Neural progenitor cell (in vitro differentiated cells): Measurements from ENCODE around the gene CROCC2. TPM values are rescaled to one million over a fixed set of nuclear protein-coding genes. Genes with fewer than 3 reads are reported as not detected.

Experiments
- DNase-seq: peaks from one replicate; pipeline ENCODE4 v3.0.0-alpha.2; 2016; ENCODE audit warnings: low spot score
- H2AFZ ChIP-seq: fragments of 200-600 bp; sonication (generic); replicated peaks from 2 replicates; pipeline ENCODE4 v1.6.1; 2016; ENCODE audit warnings: antibody characterized with exemption
- H3F3A ChIP-seq: fragments of 200-600 bp; sonication (generic); 2 replicates; pipeline ENCODE4 v1.6.1; 2016; ENCODE audit warnings: antibody characterized with exemption, low read depth
- H3K27ac ChIP-seq: fragments of 200-600 bp; sonication (generic); 2 replicates; pipeline ENCODE4 v1.5.1; 2016; ENCODE audit warnings: mild to moderate bottlenecking
- H3K27me3 ChIP-seq: fragments of 200-600 bp; sonication (generic); 2 replicates; pipeline ENCODE4 v1.6.1; 2016; ENCODE audit warnings: mild to moderate bottlenecking, moderate library complexity
- H3K36me3 ChIP-seq: fragments of 200-600 bp; sonication (generic); 2 replicates; pipeline ENCODE4 v1.5.1; 2016
- H3K4me1 ChIP-seq: fragments of 200-600 bp; sonication (generic); 2 replicates; pipeline ENCODE4 v1.6.1; 2016; ENCODE audit warnings: mixed run types
- H3K4me2 ChIP-seq: fragments of 200-600 bp; sonication (generic); 2 replicates; pipeline ENCODE4 v1.6.1; 2016
- H3K4me3 ChIP-seq: fragments of 200-600 bp; sonication (generic); 2 replicates; pipeline ENCODE4 v1.5.1; 2016
- H3K79me2 ChIP-seq: fragments of 200-600 bp; sonication (generic); 2 replicates; pipeline ENCODE4 v1.6.1; 2016; ENCODE audit warnings: low read depth
- H3K9ac ChIP-seq: fragments of 200-600 bp; sonication (generic); 2 replicates; pipeline ENCODE4 v1.6.1; 2016
- H3K9me3 ChIP-seq: fragments of 200-600 bp; sonication (generic); 2 replicates; pipeline ENCODE4 v1.5.1; 2016; ENCODE audit warnings: low read depth
- H4K20me1 ChIP-seq: fragments of 200-600 bp; sonication (generic); 2 replicates; pipeline ENCODE4 v1.6.1; 2016; ENCODE audit warnings: low read depth
- H3K27ac Mint-ChIP-seq: 3 replicates; pipeline ENCODE4 v1.8.0; 2021; ENCODE audit warnings: mixed read lengths
- H3K27me3 Mint-ChIP-seq: 2 replicates; pipeline ENCODE4 v1.8.0; 2022; ENCODE audit warnings: low read depth, mild to moderate bottlenecking, inconsistent platforms, moderate library complexity, mixed read lengths; ENCODE audit not compliant: insufficient read depth
- H3K36me3 Mint-ChIP-seq: 3 replicates; pipeline ENCODE4 v1.8.0; 2021; ENCODE audit warnings: mixed read lengths
- H3K4me1 Mint-ChIP-seq: 3 replicates; pipeline ENCODE4 v1.8.0; 2021; ENCODE audit warnings: mixed read lengths
- H3K4me3 Mint-ChIP-seq: 3 replicates; pipeline ENCODE4 v1.8.0; 2021; ENCODE audit warnings: mild to moderate bottlenecking, moderate library complexity, mixed read lengths
- H3K9me3 Mint-ChIP-seq: 3 replicates; pipeline ENCODE4 v1.8.0; 2020; ENCODE audit warnings: mixed read lengths
- EZH2 ChIP-seq: fragments of 200-600 bp; sonication (generic); IDR thresholded peaks from 2 replicates; pipeline ENCODE4 v1.6.1; 2017; ENCODE audit warnings: antibody characterized with exemption, mild to moderate bottlenecking, moderate library complexity
- EZH2phosphoT487 ChIP-seq: fragments of 200-600 bp; sonication (generic); IDR thresholded peaks from 2 replicates; pipeline ENCODE4 v1.6.1; 2017; ENCODE audit warnings: antibody characterized with exemption
- total RNA-seq: library from RNA; depleted of rRNA; stranded (reverse); fragments of >200 nt; gene quantifications from 2 replicates; pipeline ENCODE4 v1.2.3, GENCODE V29; 2015; ENCODE audit warnings: low replicate concordance
- TF ChIP-seq, protein P1 (sequence below): fragments of 200-600 bp; sonication (generic); IDR thresholded peaks from 2 replicates; pipeline ENCODE4 v1.5.1; 2017; ENCODE audit warnings: antibody characterized with exemption, mild to moderate bottlenecking

The CROCC2 gene
- total RNA-seq, 1 donor from 2014 or later, result not detected

DNA sequence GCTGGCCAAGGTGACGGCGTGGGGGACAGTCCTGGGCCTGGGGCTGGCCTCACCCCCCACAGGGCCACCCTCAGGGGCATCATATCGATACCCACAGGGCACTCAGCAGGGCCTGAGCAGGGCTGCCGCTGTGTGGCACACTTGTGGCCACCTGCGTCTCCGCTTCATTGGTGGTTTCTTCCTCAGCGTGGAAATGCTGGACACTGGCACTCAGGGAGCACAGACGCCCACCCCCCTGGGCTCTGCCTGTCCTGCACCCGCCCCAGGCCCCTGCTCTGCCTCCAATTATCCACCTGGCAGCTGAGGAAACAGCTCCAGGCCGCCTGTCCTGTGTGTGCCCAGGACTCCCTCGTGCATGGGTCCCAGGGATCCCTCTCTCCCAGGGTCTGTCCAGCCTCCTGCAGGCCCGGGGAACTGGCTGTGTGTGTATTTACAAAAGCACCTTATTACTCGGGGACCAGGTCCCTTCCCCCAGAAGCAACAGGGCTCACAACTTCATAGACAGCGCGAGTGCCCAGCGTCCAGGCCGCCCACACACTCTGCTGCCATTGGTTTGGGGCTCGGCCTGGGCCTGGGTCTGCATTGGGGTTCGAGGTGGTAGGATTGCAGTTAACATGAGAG lies 13.1 kb downstream of the CROCC2 start:
- no peaks in the 10 kb centered on the region for H3K79me2 ChIP-seq
- TF ChIP-seq, protein P1, sequence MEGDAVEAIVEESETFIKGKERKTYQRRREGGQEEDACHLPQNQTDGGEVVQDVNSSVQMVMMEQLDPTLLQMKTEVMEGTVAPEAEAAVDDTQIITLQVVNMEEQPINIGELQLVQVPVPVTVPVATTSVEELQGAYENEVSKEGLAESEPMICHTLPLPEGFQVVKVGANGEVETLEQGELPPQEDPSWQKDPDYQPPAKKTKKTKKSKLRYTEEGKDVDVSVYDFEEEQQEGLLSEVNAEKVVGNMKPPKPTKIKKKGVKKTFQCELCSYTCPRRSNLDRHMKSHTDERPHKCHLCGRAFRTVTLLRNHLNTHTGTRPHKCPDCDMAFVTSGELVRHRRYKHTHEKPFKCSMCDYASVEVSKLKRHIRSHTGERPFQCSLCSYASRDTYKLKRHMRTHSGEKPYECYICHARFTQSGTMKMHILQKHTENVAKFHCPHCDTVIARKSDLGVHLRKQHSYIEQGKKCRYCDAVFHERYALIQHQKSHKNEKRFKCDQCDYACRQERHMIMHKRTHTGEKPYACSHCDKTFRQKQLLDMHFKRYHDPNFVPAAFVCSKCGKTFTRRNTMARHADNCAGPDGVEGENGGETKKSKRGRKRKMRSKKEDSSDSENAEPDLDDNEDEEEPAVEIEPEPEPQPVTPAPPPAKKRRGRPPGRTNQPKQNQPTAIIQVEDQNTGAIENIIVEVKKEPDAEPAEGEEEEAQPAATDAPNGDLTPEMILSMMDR, result no peak
- TF ChIP-seq EZH2phosphoT487, result no peak
- no peak for TF ChIP-seq EZH2
- no peak overlapping the region for H3K9ac ChIP-seq
- no peaks in the 10 kb centered on the region for H3K36me3 ChIP-seq
- H3K27me3 ChIP-seq, result peaks cover 27% of the 10 kb centered on the region
- H3K27me3 Mint-ChIP-seq, result peaks cover 5% of the 10 kb centered on the region
- no peak overlapping the region for H2AFZ ChIP-seq
- peaks cover 12% of the 10 kb centered on the region for H3K4me1 ChIP-seq
- H3K27ac Mint-ChIP-seq, result no peak overlapping the region
- no peaks in the 10 kb centered on the region for H3K9me3 Mint-ChIP-seq
- H3K4me3 Mint-ChIP-seq, result no peak overlapping the region
- H3K27ac ChIP-seq, result no peak overlapping the region
- H3K36me3 Mint-ChIP-seq, result no peaks in the 10 kb centered on the region
- DNase-seq, result no peak
- no peak overlapping the region for H3K4me3 ChIP-seq
- H3K4me2 ChIP-seq, result no peak overlapping the region
- no peaks in the 10 kb centered on the region for H3F3A ChIP-seq
- no peaks in the 10 kb centered on the region for H3K4me1 Mint-ChIP-seq
- H4K20me1 ChIP-seq, result no peaks in the 10 kb centered on the region
- no peaks in the 10 kb centered on the region for H3K9me3 ChIP-seq

DNA sequence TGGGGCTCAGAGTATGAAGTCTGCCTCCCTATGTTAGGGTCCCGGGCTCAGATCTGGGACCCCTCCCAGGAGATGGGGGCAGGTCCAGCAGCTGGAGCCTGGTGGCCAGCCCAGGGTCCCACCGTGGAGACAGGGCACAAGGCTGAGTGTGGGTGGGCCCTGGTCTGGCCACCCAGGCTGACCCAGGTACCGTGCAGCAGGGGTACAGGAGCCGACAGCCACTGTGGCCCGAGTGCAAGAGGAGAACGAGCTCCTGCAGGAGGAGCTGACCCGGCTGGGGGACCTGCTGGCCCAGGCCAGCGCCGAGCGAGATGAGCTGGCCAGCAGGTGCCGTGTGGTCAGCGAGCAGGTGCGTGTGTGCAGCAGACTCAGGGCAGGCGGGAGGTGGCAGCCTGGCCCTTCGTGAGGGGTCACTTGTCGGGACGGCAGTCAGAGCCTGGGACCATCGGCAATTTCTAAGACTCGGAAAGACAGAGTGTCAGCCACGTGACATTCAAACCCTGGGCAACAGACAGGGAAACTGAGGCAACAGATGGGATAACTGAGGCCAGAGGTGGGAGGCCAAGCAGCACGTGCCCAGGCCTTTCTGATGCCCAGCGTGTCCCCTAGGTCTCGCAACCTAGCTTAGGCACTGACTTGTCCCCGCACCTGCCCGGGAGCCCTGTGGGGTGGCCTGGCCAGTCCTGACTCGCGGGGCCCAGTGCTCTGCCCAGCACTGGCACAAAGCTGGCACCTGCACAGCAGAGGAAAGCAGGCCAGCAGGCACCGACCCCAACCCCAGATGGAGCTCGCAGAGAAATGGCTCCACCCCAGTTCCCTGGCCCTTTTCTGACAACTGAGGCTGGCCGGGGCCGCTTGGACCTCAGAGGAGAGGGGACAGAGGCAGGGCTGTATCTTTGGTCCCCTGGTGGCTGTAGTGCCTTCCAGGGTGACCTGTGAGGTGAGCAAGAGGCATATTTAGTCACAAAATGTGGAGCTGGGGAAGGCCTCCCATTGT lies 13.9 kb downstream of the CROCC2 start:
- Histone ChIP-seq H3K4me2 (no peak overlapping the region), H3K4me1 (peaks cover 12% of the 10 kb centered on the region), H3K4me3 (no peak overlapping the region), H3K27ac (no peak overlapping the region), H3K9me3 (no peaks in the 10 kb centered on the region), H3F3A (no peaks in the 10 kb centered on the region), H3K9ac (no peak overlapping the region), H3K79me2 (no peaks in the 10 kb centered on the region), H4K20me1 (no peaks in the 10 kb centered on the region), H3K36me3 (no peaks in the 10 kb centered on the region), H2AFZ (no peak overlapping the region), H3K27me3 (peaks cover 20% of the 10 kb centered on the region)
- TF ChIP-seq, protein P1, result no peak
- no peak for TF ChIP-seq EZH2phosphoT487
- Mint-ChIP-seq H3K27me3 (peaks cover 5% of the 10 kb centered on the region), H3K27ac (no peak overlapping the region), H3K36me3 (no peaks in the 10 kb centered on the region), H3K4me3 (no peak overlapping the region), H3K9me3 (no peaks in the 10 kb centered on the region), H3K4me1 (no peaks in the 10 kb centered on the region)
- DNase-seq, result no peak

DNA sequence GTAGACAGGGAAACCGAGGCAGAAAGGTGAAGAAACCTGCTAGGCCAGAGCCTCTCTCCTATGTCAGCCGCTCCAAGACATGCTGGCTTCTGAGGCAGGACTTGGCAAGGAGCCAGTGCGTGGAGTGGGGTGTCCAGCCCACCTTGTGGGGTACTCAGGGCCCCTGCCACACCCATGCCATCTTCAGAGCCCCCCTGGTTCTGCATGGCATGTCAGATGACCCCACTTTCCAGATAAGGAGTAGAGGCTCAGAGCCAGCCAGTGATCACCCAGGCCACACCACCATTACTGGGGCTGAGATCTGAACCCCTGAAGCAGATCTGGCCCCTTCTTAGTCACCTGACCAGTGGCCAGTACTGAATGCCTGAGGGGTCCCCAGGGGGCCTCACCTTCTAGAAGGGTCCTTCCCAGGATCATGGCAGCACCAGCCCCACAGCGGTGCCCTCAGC lies 14.7 kb downstream of the CROCC2 start:
- Histone ChIP-seq H3K4me2 (no peak overlapping the region), H2AFZ (no peak overlapping the region), H4K20me1 (no peaks in the 10 kb centered on the region), H3K9ac (no peak overlapping the region), H3K4me3 (no peak overlapping the region), H3K4me1 (peaks cover 8% of the 10 kb centered on the region), H3K79me2 (no peaks in the 10 kb centered on the region), H3F3A (no peaks in the 10 kb centered on the region), H3K27ac (no peak overlapping the region), H3K36me3 (no peaks in the 10 kb centered on the region), H3K9me3 (no peaks in the 10 kb centered on the region), H3K27me3 (peaks cover 13% of the 10 kb centered on the region)
- H3K9me3 Mint-ChIP-seq, result no peaks in the 10 kb centered on the region
- no peaks in the 10 kb centered on the region for H3K4me1 Mint-ChIP-seq
- H3K27me3 Mint-ChIP-seq, result peaks cover 5% of the 10 kb centered on the region
- no peak overlapping the region for H3K27ac Mint-ChIP-seq
- H3K36me3 Mint-ChIP-seq, result no peaks in the 10 kb centered on the region
- H3K4me3 Mint-ChIP-seq, result no peak overlapping the region
- TF ChIP-seq EZH2, result no peak
- no peak for TF ChIP-seq EZH2phosphoT487
- TF ChIP-seq, protein P1, result no peak
- no peak for DNase-seq
